DND-41 (cell line): Measurements from ENCODE around the gene DRICH1.

ENCODE experiments used
- ATAC-seq: fragments of 200-7000 bp; cut with Tn5 transposase; 3 replicates; pipeline ENCODE4 v1.9.1; 2021; ENCODE audit warnings: low read depth; ENCODE audit not compliant: insufficient read depth
- DNase-seq: peaks from one replicate; pipeline ENCODE4 v3.0.0-alpha.2; 2020
- H2AFZ ChIP-seq: 2 replicates; pipeline ENCODE4 v1.6.0; 2012; ENCODE audit warnings: low read depth, low read length
- H3K27ac ChIP-seq: 2 replicates; pipeline ENCODE4 v1.5.1; 2012; ENCODE audit warnings: low read length, inconsistent platforms
- H3K27me3 ChIP-seq: fragments of 200-600 bp; sonication (generic); 2 replicates; pipeline ENCODE4 v1.6.0; 2012; ENCODE audit warnings: low read length, mild to moderate bottlenecking, inconsistent platforms; ENCODE audit not compliant: insufficient read depth, poor library complexity
- H3K36me3 ChIP-seq: 2 replicates; pipeline ENCODE4 v1.5.1; 2012; ENCODE audit warnings: low read length, inconsistent platforms; ENCODE audit not compliant: insufficient read depth
- H3K4me1 ChIP-seq: 2 replicates; pipeline ENCODE4 v1.5.1; 2012; ENCODE audit warnings: mild to moderate bottlenecking, low read length; ENCODE audit not compliant: insufficient read depth
- H3K4me2 ChIP-seq: 2 replicates; pipeline ENCODE4 v1.6.0; 2012; ENCODE audit warnings: mild to moderate bottlenecking, moderate library complexity, low read length, inconsistent platforms; ENCODE audit not compliant: insufficient read depth
- H3K4me3 ChIP-seq, 2 experiments: fragments of 200-600 bp in 1 of 2; shearing (Covaris generic) in 1 of 2; 2 replicates each; pipeline ENCODE4 v1.5.1; 2012 to 2016; ENCODE audit warnings: inconsistent platforms in 2 of 2, low read length in 2 of 2, mild to moderate bottlenecking in 2 of 2, low read depth in 1 of 2, moderate library complexity in 1 of 2
- H3K79me2 ChIP-seq: 2 replicates; pipeline ENCODE4 v1.6.0; 2012; ENCODE audit warnings: low read length, inconsistent platforms; ENCODE audit not compliant: insufficient read depth
- H3K9ac ChIP-seq: 2 replicates; pipeline ENCODE4 v1.6.0; 2012; ENCODE audit warnings: low read depth, mild to moderate bottlenecking, inconsistent platforms, low read length, moderate library complexity
- H3K9me3 ChIP-seq: 2 replicates; pipeline ENCODE4 v1.5.1; 2012; ENCODE audit warnings: low read length, moderate library complexity, mild to moderate bottlenecking, inconsistent platforms; ENCODE audit not compliant: insufficient read depth, severe bottlenecking
- H4K20me1 ChIP-seq: 2 replicates; pipeline ENCODE4 v1.6.0; 2012; ENCODE audit warnings: low read length; ENCODE audit not compliant: insufficient read depth
- EZH2 ChIP-seq: IDR thresholded peaks from 3 replicates; pipeline ENCODE4 v1.6.1; 2012; ENCODE audit warnings: borderline replicate concordance, low read depth, mild to moderate bottlenecking, moderate library complexity, low read length, inconsistent platforms; ENCODE audit not compliant: severe bottlenecking
- TF ChIP-seq, protein P1 (sequence below): IDR thresholded peaks from 2 replicates; pipeline ENCODE4 v1.5.1; 2012; ENCODE audit warnings: borderline replicate concordance, low read length, moderate library complexity, mild to moderate bottlenecking; ENCODE audit not compliant: poor library complexity, severe bottlenecking; ENCODE audit errors: extremely low read depth

The DRICH1 gene

GRCh38 chr22:23581260-23581650 lies 50.9 kb downstream of the DRICH1 start:
- Histone ChIP-seq H3K4me1 (peaks cover 97% of the 10 kb centered on the region), H3K4me2 (peak overlapping the region; percentile 20; the same call in 1 of the 2 replicates), H3K36me3 (no peaks in the 10 kb centered on the region), H2AFZ (no peak overlapping the region), H3K27ac (peak overlapping the region; percentile 71), H3K79me2 (peaks cover 8% of the 10 kb centered on the region), H3K4me3 (peak overlapping the region in 1 of 2 experiments; percentile 7; a peak in 1 of 4 replicates), H3K9me3 (no peaks in the 10 kb centered on the region), H3K27me3 (no peaks in the 10 kb centered on the region), H3K9ac (peak overlapping the region; percentile 54), H4K20me1 (no peaks in the 10 kb centered on the region)
- ATAC-seq: peak; percentile 13; the same call in 2 of the 3 replicates
- TF ChIP-seq, protein P1, sequence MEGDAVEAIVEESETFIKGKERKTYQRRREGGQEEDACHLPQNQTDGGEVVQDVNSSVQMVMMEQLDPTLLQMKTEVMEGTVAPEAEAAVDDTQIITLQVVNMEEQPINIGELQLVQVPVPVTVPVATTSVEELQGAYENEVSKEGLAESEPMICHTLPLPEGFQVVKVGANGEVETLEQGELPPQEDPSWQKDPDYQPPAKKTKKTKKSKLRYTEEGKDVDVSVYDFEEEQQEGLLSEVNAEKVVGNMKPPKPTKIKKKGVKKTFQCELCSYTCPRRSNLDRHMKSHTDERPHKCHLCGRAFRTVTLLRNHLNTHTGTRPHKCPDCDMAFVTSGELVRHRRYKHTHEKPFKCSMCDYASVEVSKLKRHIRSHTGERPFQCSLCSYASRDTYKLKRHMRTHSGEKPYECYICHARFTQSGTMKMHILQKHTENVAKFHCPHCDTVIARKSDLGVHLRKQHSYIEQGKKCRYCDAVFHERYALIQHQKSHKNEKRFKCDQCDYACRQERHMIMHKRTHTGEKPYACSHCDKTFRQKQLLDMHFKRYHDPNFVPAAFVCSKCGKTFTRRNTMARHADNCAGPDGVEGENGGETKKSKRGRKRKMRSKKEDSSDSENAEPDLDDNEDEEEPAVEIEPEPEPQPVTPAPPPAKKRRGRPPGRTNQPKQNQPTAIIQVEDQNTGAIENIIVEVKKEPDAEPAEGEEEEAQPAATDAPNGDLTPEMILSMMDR: no peak
- no peak for TF ChIP-seq EZH2
- peak; percentile 71 for DNase-seq

- no peak overlapping the region for H2AFZ ChIP-seq
- no peaks in the 10 kb centered on the region for H4K20me1 ChIP-seq
- peaks cover 92% of the 10 kb centered on the region for H3K4me1 ChIP-seq
- H3K9ac ChIP-seq: peak overlapping the region; percentile 54
- H3K27ac ChIP-seq: peak overlapping the region; percentile 71
- H3K36me3 ChIP-seq: no peaks in the 10 kb centered on the region
- H3K79me2 ChIP-seq: peaks cover 8% of the 10 kb centered on the region
- peak overlapping the region; percentile 39 for H3K4me2 ChIP-seq
- DNase-seq (no peak), ATAC-seq (peak; percentile 43)
- H3K4me3 ChIP-seq: peak overlapping the region in 1 of 2 experiments; percentile 37; a peak in 1 of 4 replicates
- TF ChIP-seq, protein P1: no peak
- TF ChIP-seq EZH2: no peak
- no peaks in the 10 kb centered on the region for H3K9me3 ChIP-seq
- no peaks in the 10 kb centered on the region for H3K27me3 ChIP-seq
These were observed 51.4 kb downstream of the DRICH1 start for GRCh38 chr22:23580576-23581259.

DNA sequence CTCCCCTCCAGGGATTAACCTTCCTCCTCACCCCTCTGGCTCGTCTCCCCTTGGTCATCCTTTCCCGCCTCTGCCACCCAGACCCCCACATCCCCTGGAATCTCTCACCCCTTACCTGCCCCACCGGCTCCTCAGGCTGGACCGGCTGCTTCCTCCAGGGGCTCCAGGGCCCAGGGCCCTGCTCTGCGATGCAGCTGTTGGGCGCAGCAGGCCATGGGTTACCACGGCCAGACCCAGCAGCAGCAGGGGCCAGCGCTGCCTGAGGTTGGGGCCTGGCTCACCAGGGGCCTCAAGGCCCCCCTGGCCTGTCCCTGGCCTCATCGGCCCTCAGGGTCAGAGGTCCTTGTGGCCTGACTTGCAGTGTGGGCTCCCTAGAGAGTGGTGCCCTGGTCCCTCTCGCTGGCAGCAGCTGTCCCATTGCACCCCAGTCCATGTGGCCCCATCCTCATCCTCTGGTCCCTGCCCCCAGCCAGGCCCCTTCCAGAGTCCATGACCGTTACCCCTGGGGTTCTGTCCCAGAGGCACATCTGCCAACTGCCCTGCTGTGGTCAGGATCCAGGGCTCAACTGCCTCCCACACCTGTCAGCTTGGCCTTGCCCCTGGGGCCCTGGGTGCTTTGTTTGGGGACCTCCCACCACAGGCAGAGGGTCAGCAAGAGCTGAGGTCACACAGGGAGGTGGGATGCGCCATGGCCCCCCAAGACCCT lies 52.1 kb downstream of the DRICH1 start, which contains the start of gene IGLL1:
IGLL1 (minus strand) TSS at position 421 of the 706 bp plus-strand sequence; CDS start at position 321, 100 bp downstream.
- H3K36me3 ChIP-seq: no peaks in the 10 kb centered on the region
- TF ChIP-seq, protein P1: no peak
- TF ChIP-seq EZH2: no peak
- H2AFZ ChIP-seq: no peak within 1 kb of the TSS
- ATAC-seq: peak; percentile 41
- H4K20me1 ChIP-seq: no peaks in the 10 kb centered on the region
- H3K4me3 ChIP-seq: peak within 1 kb of the TSS in 1 of 2 experiments; percentile 37; a peak in 2 of 4 replicates
- no peaks in the 10 kb centered on the region for H3K9me3 ChIP-seq
- H3K27ac ChIP-seq: peak within 1 kb of the TSS; percentile 71
- peak; percentile 89 for DNase-seq
- peak within 1 kb of the TSS; percentile 39 for H3K4me2 ChIP-seq
- peaks cover 12% of the 10 kb centered on the region for H3K79me2 ChIP-seq
- H3K27me3 ChIP-seq: no peaks in the 10 kb centered on the region
- H3K4me1 ChIP-seq: peaks cover 85% of the 10 kb centered on the region
- peak within 1 kb of the TSS; percentile 54 for H3K9ac ChIP-seq
